ENCODE results near the gene GNG8. TPM values are rescaled to one million over a fixed set of nuclear protein-coding genes. Genes with fewer than 3 reads are reported as not detected.
"Not testable (repeated sequence)": the region's sequence is repeated elsewhere in the genome, so short reads cannot be mapped to it uniquely, and the experiment has no call there.

The GNG8 gene
- total RNA-seq, 1 donor from 2014 or later: not detected

DNA sequence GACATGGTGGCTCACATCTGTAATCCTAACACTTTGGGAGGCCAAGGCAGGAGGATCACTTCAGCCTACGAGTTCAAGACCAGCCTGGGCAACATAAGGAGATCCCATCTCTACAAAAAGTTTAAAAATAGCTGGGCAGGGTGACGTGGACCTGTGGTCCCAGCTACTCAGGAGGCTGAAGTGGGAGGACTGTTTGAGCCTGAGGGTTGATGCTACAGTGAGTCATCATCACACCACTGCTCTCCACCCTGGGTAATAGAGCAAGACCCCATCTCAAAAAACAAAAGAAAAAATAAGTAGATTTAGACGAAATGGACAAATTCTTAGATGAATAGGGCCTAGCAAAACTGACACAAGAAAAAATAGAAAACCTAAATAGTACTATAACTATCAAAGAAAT is 10.4 kb upstream of the GNG8 start:
- no peak for ATAC-seq

DNA sequence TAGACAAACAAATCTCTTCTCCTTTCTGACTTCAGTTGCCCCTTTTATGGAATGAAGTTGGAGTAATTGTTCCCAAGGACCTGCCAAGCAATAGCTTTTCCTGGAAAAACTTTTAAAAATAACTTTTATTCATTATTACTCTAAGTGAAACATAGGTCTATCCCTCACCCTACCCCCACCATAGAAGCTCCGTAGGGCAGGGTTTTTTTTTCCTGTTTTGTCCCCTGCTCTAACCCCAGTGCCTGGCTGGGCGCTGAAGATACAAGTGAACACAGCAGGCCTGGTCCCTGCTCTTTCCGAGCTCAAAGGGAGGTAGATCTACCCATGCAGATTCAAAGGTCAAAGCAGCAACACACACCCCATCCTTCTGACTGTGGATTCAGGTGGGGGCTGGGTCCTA is 8.7 kb upstream of the GNG8 start:
- no peak for ATAC-seq

GRCh38 chr19:46640656-46641055 is 4.7 kb upstream of the GNG8 start:
- no peak for ATAC-seq

GRCh38 chr19:46639358-46640182 is 3.6 kb upstream of the GNG8 start:
- ATAC-seq: peak; percentile 3

GRCh38 chr19:46637224-46637623 is 1.2 kb upstream of the GNG8 start:
- no peak for ATAC-seq

- no peak for ATAC-seq
These were observed 1.3 kb downstream of the GNG8 start for GRCh38 chr19:46634656-46635218.

DNA sequence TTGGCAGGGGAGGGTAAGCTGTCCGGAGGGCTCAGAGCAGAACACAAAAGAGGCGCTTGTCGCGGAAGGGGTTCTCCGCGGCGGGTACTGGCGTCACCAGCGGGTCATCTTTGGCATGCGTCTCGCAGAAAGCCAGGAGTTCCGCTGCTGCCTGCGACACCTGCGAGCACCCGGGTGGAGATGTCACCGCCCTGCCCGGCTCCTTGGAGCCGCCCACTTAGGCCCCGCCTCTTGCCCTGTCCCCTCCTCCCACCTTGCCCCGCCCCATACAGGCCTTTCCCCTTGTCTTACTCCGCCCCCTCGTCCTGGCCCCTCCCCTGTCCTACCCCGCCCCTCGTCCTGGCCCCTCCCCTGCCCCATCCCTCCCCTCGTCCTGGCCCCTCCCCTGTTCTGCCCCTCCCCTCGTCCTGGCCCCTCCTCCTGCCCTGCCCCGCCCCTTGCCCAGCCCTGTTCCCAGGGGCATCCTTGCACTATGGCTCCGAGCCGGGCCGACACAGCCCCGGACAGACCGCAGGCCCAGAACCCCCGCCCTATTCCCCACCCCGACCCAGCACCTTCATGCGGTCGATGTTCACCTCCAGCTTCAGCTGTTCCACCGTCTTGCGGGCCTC is 1.9 kb downstream of the GNG8 start:
- ATAC-seq: peak; percentile 95

- ATAC-seq: no peak
These were observed 2.9 kb downstream of the GNG8 start for GRCh38 chr19:46633130-46633529.

DNA sequence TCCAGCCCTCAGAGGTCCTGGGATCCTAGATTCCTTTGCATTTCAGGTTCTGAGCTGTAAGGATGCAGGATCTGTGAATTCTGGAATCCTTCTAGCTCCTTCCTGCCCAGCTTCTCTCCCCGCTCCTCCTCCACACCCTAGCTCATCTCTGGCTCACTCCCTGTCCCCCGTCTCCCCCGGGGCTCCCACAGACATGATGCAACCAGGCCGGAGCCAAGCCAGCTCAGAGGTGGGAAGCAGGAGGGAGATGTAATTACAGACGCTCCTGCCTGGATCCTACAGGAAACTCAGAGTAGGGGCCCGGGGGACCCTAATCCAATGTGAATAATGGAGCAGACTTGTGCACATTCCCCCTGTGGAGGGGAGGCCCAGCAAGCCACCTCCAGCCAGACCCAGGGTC is 4.5 kb downstream of the GNG8 start:
- no peak for ATAC-seq

GRCh38 chr19:46630586-46631205 is 5.3 kb downstream of the GNG8 start:
- no peak for ATAC-seq

GRCh38 chr19:46629546-46630025 is 6.4 kb downstream of the GNG8 start:
- ATAC-seq: no peak

DNA sequence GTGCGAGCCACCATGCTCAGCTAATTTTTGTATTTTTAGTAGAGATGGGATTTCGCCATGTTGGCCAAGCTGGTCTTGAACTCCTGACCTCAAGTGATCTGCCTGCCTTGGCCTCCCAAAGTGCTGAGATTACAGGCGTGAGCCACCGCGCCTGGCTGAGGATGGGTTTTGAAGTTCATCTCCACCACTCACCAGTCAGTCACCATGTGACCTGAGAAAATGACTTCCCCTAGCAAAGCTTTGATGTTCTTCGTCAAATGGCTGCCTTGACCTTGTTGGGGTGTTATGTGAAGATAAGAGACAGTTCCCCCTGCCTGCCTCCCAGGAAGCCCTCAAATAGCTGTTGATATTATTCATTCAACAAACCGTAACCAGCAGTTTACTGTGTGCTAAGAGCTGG is 7.0 kb downstream of the GNG8 start:
- ATAC-seq: not testable (repeated sequence)

- no peak for ATAC-seq
These were observed 9.6 kb downstream of the GNG8 start for GRCh38 chr19:46626446-46626845.

DNA sequence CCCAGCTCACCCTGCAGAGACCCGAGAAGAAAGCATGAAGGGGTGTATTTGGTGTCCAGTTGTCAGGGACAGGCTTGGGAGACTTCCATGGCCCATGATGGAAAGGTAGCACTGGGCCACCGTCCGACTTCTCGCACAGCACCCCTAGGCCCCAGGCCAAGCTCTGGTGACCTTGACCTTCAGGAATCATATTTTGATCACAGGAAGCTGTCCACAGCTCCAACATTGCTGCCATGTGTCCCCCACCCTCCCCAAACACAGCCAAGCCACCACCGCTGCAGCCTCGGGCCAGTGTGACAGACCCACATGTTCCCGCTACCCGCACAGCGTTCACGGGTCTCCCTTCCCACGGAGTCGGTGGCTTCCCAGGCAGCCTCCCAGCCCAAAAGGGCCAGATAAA is 10.3 kb downstream of the GNG8 start:
- no peak for ATAC-seq

DNA sequence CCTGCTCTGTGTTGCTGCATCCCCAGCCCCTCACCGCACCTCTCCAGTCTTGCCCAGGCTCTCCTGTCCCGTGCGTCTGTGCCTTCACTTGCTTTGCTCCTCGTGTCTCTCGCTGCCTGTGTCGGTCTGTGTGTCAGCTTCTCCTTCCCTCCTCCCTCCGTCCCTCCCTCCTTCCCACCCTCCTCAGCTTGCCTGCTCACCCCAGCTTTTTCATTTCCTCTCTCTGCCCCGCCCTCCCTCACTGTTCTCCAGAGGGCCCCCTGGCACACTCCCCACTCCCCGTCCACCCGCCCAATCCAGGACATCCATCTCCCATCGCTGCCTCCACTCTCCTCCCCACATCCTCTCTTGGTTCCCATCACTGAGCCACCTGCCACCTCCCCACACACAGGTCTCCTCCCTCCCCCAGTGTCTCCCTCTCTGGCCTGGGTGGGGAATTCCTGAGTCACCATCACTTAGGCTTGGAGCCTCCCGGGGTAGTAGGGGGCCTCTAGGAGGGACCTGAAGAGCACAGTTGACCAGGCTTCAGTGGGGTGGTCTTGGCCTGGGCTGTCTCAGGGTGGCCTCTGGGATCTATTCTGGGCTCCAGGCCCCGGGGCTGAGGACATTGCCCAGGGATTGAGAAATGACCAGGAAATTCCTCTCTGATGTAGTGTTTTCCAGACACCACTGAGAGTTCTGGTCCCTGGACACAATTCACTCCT is 10.9 kb downstream of the GNG8 start, which contains the start of gene PTGIR:
Gene PTGIR (minus strand): TSS at position 132 of the 704 bp plus-strand sequence. CDS start 864 bp downstream, outside the sequence.
- ATAC-seq: peak; percentile 9

DNA sequence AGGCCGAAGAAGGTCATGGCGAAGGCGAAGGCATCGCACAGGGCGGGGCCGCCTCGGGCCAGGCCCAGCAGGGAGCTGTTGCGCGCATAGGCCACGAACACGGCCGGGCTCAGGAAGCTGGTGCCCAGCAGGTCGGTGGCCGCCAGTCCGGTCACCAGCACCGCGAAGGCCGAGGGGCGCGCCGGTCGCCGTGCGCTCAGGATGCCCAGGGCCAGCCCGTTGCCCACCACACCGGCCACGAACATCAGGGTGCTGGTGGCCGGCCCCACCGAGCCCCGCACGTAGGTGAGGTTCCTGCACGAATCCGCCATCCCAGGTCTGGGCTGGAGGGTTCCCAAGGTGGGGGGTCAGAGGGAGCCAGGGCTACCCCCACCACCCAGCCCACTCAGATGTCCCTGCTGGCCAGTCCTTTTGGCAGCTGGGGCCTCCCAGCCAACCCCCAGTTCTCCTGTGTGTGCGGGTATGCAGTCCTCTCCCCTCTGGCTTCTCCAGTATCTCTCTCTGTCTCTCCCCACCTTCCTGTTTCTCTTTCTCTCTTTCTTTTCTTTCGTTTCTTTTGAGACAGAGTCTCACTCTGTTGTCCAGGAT is 12.0 kb downstream of the GNG8 start:
- ATAC-seq: no peak

DNA sequence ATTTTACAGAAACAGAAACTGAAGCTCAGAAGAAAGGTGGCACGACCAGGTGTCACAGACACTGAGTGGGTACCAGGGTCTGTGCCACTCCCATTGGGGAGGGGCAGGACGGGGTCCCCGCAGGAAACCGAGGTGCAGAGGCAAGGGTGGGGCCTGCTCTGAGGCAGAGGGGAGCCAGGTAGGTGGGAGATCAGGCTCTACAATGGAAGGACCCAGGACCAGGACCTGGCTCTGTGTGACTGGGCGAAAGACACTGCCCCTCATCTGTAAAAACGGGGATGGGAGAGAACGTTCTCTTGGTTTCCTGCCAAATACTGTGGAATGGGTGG is 13.9 kb downstream of the GNG8 start:
- no peak for ATAC-seq

GRCh38 chr19:46621191-46622117 is 14.5 kb downstream of the GNG8 start:
- ATAC-seq: no peak

- no peak for ATAC-seq
These were observed 15.3 kb downstream of the GNG8 start for GRCh38 chr19:46620716-46621115.

DNA sequence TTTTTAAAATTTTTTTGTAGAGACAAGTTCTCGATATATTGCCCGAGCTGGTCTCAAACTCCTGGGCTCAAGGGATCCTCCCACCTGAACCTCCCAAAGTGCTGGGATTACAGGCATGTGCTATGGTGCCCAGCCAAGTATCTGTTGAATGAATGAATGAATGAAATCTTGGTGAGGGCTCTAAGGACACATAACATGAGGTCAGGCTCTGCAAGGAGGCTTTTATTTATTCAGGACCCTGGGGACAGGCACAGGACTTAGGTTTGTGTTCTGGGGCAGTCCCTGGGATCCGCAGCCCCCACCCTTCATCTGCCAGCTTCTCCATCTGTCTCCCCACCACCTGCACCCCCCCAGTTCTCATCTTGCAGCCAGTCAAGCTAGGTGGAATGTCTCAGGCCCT is 15.7 kb downstream of the GNG8 start:
- ATAC-seq: no peak

DNA sequence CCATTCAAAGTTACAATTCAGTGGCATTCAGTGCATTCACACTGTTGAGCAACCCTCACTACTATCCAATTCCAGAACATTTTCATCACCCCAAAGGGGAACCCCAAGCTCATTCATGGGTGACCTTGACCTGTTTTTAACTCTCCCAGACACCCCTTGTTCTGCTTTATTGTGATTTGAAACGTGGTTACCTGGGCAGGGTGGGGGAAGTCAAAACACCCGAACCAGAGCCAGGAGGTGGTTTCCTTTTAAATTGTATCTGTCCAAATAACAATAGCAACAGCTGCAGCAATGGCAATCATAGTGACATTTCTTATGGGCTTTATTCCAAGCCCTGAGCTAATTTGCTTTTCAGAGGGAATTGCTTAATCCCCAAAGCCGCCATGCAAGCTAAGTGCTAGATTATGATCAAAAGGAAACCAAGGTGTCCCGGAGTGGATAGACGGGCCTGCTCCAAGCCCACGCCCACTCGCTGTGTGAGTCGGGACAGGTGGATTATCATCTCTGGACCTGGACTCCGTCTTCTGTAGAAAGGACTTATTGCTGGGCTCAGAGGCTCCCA is 17.3 kb downstream of the GNG8 start:
- ATAC-seq: peak; percentile 46

All from esophagus mucosa (tissue), 1 donor.